Activated CD8-positive, alpha-beta memory T cell treated with anti-CD3 and anti-CD28 coated beads, Interleukin-2, amount 50 U/mL, for 1 hour (primary cell): ENCODE data around the gene ELL2.

Experiments used
- DNase-seq: peaks from one replicate; pipeline ENCODE4 v3.0.0-alpha.2; 2020; ENCODE audit errors: extremely low read depth

ELL2 gene

DNA sequence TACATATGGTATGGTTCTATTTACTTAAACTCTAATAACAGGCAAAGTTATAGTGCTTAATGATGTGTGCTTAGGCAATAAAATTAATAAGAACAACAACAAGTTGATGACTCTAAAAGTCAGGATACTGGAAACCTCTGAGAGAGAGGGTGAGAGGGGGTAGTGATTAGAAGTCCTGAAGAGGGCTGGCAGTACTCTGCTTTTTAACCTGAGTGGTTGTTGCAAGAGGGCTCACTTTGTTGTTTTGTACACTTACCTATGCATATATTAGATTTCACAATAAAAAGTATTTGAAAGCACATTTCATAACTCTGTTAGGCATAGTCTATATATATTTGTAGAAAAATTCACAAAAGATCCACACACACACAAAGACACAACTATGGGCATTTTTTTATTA, 21.4 kb upstream of the ELL2 start:
- DNase-seq, result no peak

- no peak for DNase-seq
Observed at GRCh38 chr5:95976606-95977005, 15.0 kb upstream of the ELL2 start.

DNA sequence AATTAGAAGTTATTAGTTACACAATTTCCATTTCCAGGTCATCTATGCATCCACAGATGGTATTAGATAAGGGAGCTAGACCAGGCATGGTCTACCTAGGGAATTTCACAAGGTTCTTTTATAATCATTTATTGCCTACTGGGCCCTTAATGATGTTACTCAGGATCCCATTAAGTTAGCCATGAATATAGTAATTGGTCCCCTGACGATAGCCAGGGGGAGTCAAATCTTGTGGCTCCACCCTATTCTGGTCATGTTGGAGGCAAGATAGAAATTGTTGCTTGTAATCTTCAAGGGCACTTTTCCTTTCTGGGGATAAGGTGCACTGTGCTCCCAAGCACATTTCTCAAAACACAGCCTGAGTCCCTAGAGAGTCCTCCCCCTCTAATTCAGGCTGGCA, 14.1 kb upstream of the ELL2 start:
- DNase-seq, result no peak

DNA sequence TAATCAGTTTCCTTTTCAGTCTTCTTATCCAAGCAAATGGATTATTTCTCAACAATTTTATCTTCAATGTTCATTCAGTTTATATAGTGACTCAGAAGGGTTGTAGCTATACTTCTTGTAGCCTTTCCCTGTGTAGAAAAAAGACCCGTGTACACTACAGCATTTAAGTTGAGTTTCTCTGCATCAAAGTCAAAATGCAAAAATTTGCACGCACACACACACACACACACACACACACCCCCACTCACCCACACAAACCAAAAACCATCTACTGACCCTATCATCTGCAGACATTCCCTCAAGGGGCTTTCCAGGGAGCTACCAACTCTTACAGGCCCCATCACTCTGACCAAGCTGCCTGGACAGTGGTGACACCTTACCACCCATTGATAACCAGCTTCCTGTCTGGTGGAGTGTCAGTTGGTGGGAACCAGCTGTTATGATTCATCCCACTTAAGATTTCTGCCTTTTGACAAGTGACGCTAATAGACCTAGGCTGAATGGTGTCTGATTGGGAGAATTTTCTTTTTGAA, 12.2 kb upstream of the ELL2 start:
- DNase-seq, result no peak

DNA sequence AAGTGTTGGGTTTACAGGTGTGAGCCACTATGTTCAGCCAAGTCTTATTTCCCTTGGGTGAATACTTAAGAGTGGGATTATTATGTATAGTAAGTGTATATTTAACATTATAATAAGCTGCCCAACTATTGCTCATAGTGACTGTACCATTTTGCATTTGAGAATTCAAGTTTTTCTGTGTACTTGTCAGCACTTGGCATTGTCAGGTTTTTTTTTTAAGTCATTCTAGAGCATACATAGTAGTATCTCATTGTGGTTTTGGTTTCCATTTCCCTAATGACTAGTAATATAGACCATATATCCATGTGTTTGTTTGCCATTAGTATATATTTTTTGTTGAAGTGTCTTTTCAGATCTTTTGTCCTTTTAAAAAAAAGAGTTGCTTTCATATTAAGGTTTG, 10.5 kb upstream of the ELL2 start:
- DNase-seq, result no peak

DNA sequence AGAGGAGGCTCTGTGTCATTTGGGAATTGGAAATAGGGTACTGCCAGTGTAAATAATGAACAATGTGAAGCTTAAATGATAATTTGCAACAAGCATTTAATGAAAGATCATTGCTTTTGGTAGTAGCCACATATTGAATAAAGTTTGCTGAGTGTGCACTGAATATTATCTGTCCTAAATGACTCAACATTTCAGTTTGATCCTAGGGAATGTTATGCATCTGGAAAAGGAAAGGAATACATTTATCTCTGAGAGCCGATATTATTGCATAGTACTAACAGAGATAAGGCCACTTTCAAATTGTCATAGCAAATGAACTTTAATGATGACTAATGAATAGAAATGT, 8.7 kb upstream of the ELL2 start:
- no peak for DNase-seq

- DNase-seq, result no peak
Observed at GRCh38 chr5:95969651-95970358, 8.2 kb upstream of the ELL2 start.

DNA sequence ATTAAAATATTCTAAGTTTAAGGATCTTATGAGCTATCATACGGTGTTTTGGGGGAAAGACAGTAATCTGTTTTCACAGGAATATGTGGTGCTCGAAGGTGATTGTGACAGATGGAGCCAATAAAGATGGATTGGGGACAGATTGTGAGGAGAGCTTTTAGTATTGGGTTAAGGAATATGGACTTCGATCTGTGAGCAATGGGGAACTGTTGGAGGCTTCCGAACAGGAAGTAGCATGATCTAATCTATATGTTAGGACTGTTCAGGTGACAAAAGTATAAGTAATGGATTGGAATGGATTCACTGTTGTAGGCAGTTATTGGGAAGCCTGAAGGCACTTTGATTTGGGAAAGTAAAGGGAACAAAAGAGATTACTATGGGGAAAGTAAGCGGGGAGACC, 7.4 kb upstream of the ELL2 start:
- no peak for DNase-seq

DNA sequence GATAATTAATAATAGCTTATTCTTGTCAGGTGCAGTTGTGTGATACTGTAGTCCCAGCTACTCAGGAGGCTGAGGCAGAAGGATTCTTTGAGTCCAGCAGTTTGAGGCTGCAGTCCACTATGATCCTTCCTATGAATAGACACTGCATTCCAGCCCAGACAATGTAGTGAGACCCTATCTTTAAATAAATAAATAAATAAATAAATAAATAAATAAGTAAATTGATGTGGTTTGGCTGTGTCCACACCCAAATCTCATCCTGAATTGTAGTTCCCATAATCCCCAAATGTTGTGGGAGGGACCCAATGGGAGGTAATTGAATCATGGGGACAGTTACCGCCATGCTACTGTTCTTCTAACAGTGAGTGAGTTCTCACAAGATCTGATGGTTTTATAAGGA, 5.6 kb upstream of the ELL2 start:
- no peak for DNase-seq

GRCh38 chr5:95966005-95966404, 4.4 kb upstream of the ELL2 start:
- no peak for DNase-seq

DNA sequence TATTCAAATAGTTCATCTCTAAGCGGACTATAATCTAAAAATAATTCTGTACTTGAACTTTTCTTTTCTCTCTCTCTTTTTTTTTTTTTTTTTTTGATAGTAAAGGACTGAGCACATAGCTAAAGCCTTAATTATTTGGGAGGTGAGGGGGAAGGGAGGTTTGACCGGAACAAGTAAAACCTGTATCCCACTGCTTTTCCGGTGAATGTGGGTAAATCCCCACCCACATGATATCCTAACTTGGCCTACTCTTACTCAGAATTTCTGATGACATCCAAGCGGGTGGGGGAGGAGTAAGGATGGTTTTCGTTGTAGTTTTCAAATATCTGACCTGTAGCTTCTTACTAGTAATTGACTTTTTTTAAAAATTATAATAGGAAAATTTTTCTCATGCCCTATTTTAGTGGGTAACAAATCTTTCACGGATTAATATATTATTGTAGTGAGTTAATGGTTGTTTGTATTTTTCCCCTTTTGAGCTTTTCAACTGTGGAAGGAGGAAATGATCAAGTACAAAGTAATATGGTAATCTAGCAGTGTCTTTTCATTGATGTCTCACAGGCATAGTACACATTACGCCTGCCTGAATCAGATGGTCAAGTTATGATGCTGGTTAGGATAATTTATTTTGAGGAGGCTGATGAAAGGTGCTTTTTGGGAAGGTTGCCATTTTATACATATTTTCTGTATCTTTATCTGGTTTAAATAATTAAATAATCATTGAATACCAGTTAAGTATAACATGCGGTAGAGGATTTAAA, 2.2 kb upstream of the ELL2 start:
- DNase-seq, result no peak

GRCh38 chr5:95962785-95963184, 1.1 kb upstream of the ELL2 start:
- DNase-seq, result no peak

GRCh38 chr5:95962475-95962773, 773 bp upstream of the ELL2 start:
- no peak for DNase-seq

DNA sequence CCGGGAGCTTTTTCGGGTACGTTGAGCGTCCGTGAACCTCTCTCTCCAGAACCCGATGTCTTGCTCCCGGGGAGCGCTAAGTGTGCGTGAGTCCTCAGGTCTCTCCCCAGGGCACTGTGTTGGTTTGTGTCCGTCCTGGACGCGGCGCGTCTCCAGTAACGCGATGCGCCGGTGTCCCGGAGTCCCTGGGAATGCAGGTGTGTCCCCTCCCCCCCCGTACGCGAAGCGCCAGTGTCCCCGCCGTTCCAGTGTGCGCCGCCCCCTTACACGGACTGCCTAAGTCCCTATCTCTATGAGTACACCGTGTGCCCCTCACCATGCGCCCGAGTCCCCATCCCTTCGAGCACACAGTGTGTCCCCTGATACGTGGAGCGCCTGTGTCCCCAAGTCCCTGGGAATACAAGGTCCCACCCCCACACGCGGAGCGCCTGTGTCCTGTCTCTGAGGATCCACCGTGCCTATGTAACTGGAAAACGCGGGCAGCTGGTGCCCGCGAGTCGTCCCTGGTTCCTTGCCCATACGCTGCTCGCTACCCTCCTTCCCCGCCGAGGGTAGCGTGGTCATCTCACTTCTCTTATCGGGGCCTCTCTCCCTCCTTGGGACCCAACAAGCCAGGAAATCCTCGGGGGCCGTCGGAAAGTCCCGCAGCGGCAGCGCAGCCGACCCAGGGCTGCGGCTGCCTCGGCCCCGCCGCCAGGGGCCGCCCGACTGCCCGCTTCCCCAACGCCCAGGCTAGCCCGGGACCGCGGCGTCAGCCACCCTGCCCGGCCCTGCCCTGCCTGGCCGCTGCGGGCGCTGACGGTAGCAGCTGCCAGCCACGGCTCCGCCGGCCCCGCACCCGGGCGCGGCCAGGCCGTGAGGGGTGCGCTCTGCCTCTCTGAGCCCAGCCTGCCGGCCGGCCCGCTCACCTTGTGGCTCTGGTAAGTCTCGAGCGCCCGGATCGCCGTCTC, 709 bp downstream of the ELL2 start:
- no peak for DNase-seq

DNA sequence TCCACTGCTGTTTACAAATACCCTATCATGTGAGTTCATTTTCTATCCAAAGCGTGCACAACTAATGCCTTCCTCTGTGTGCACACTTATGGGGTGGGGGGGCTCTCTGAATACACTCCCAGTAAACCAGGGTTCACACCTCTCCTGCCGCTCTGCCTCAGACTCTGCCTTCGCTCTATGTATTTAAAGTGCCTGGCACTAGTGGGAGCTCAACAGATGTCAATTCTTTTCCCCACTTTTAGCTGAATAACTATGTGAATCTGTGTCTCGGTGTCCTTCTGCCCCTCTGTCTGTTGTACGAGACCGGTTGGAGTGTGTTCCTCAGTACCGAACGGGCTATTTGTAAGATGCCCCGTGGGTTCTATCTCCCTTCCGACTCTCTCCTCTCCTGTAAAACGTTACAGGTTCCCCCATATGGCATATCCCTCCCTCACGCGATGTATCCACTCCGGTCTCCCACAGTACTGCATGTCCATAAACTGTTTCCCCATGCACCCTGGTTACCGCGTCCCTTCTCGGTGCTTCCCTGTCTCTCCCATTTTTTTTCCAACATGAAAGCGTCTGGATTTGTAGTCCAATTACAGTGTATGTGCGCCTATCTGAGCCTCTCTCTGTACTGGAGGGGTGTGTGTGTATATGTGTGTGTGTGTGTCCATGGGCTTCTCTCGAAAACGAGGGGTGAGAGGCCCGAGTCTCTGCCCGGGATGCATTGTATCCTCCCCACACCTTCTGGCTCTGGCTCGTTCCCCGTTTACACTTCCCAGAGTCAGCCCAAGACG, 1.6 kb downstream of the ELL2 start:
- DNase-seq, result no peak

- DNase-seq, result no peak
Observed at GRCh38 chr5:95959051-95959887, 2.4 kb downstream of the ELL2 start.

GRCh38 chr5:95958310-95959014, 3.2 kb downstream of the ELL2 start:
- DNase-seq, result no peak

- no peak for DNase-seq
Observed at GRCh38 chr5:95957561-95958203, 4.0 kb downstream of the ELL2 start.

DNA sequence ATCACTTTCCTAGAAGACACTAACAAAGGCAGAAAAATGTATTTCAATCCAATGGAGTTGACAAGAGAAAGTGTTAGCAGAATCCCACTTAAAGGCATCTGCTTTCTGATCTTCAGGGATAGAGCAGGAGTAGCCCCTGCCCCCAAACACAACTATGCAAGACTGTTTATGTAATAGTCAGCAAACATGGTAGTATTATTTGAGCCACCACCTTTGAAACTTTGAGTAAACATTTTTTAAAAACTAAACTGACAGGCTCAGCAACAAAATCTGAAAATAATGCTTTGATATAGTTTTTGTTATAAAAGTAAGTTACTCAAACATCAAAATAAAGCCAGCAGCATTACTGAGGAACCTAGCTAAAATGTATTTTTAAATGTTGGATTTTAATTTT, 4.8 kb downstream of the ELL2 start:
- no peak for DNase-seq
